Heart left ventricle (tissue), 16 donors: ENCODE results near the gene TAP1. TPM values are rescaled to one million over a fixed set of nuclear protein-coding genes. Genes with fewer than 3 reads are reported as not detected.
"Not testable (repeated sequence)": the region's sequence is repeated elsewhere in the genome, so short reads cannot be mapped to it uniquely, and the experiment has no call there.

Experiments
- ATAC-seq, 4 donors: fragments of 200-7000 bp; cut with Tn5 transposase; one replicate each; pipeline ENCODE4 v1.9.1; 2020 to 2022; ENCODE audit warnings: moderate library complexity in 4 of 4, mild to moderate bottlenecking in 3 of 4, moderate number of reproducible peaks in 1 of 4
- DNase-seq, 5 donors: peaks; one replicate each; pipeline ENCODE4 v3.0.0-alpha.2; 2020
- H3K27ac ChIP-seq, 12 donors: fragments of 200-600 bp; sonication (generic) in 4 of 12; one replicate each; pipeline versions ENCODE4 v1.5.0 to v1.8.0; 2016 to 2022; ENCODE audit warnings: mild to moderate bottlenecking in 2 of 12
- H3K27me3 ChIP-seq, 9 donors: fragments of 200-600 bp; sonication (generic) in 2 of 9; one replicate each; pipeline versions ENCODE4 v1.5.1 to v1.8.0; 2016 to 2022; ENCODE audit warnings: mild to moderate bottlenecking in 3 of 9
- H3K36me3 ChIP-seq, 9 donors: fragments of 200-600 bp; sonication (generic) in 2 of 9; one replicate each; pipeline versions ENCODE4 v1.5.0 to v1.8.0; 2018 to 2022; ENCODE audit warnings: mild to moderate bottlenecking in 2 of 9
- H3K4me1 ChIP-seq, 12 donors: fragments of 200-600 bp; sonication (generic) in 4 of 12; one replicate each; pipeline versions ENCODE4 v1.5.0 to v1.8.0; 2016 to 2022; ENCODE audit warnings: mild to moderate bottlenecking in 3 of 12
- H3K4me3 ChIP-seq, 12 donors: fragments of 200-600 bp; sonication (generic) in 4 of 12; one replicate each; pipeline versions ENCODE4 v1.5.0 to v1.8.0; 2017 to 2022; ENCODE audit warnings: mild to moderate bottlenecking in 9 of 12, moderate library complexity in 4 of 12
- H3K9me3 ChIP-seq, 12 donors: fragments of 200-600 bp; sonication (generic) in 4 of 12; one replicate each; pipeline versions ENCODE4 v1.5.0 to v1.8.0; 2016 to 2022; ENCODE audit warnings: mild to moderate bottlenecking in 1 of 12
- POLR2A ChIP-seq, 2 donors: fragments of 450-650 bp; IDR thresholded peaks; one replicate each; pipeline ENCODE4 v1.6.1; 2017; ENCODE audit warnings: antibody characterized with exemption in 2 of 2, mild to moderate bottlenecking in 2 of 2, moderate library complexity in 2 of 2
- WGBS, 4 donors: extraction: QIAGEN DNeasy Blood & Tissue Kit in 2 of 4; methylation state at CpG; one replicate each; pipeline versions ENCODE4 v1.1.5 to v1.1.7; 2013 to 2018; 5-methylcytosine and 5-hydroxymethylcytosine counted together
- intact Hi-C, 10 donors: fragments of 100-400 bp; cut with DNase I; formaldehyde crosslinking; loops; one replicate each; pipeline versions ENCODE4 v1.11.1 to v1.14.2; 2022
- polyA plus RNA-seq, 2 donors: library from polyadenylated mRNA; stranded (reverse); fragments of 200-250 nt; gene quantifications; one replicate each; pipeline ENCODE4 v1.2.3, GENCODE V29; 2013
- total RNA-seq, 9 donors: library from RNA; depleted of rRNA in 2 of 9; stranded (reverse); fragments of >200 nt in 2 of 9; fragmentation: NEBNext Ultra II Directional in 3 of 9; extraction: Animal tissue kit (Norgen Biotek cat#: 25700) in 3 of 9; gene quantifications; one replicate each; pipeline versions ENCODE4 v1.1.0 to v1.2.4, GENCODE V29; 2016 to 2023
- TF ChIP-seq, protein P1 (sequence below), 12 donors: fragments of 200-600 bp; sonication (generic) in 4 of 12; IDR thresholded peaks; one replicate each; pipeline versions ENCODE4 v1.5.0 to v1.8.0; 2018 to 2022; ENCODE audit warnings: antibody characterized with exemption in 12 of 12, mild to moderate bottlenecking in 5 of 12
- donor health status: ischemic (EF 13 %, LVEDD 7.1; RV severe dilation, severe dysfunction).
- donor health status: healthy with polysubstance abuse.
- donor health status: DM: no; HTN: yes; CAD: no.
- donor health status: DM: no; HTN: no; CAD: no.
- donor health status: ischemic (EF 25% LVEDD 6.9; RV normal size, moderate dysfunction).
- donor health status: ischemic (EF 25% LVEDD 5.7; RV mildly dilated, moderate dysfunction).
- donor health status: healthy.
- donor health status: DM: yes; HTN: yes; CAD: no.
- donor health status: ischemic (EF 35%, LVEDD 5.7; RV mildly dilated, moderate dysfunction).
- donor health status: nonischemic (EF 11% LVEDD 7.7; RV severe dilation, severe dysfunction).
- donor health status: DM: yes; HTN: yes; CAD: no.
- donor health status: PGD.
- donor health status: ischemic (EF 29% LVEDD 5.4; RV normal size, mild dysfunction).
- donor health status: nonischemic (EF 23%, LVEDD 6.1; RV moderate dilation, normal function).

TAP1 gene
- total and polyA plus RNA-seq, 11 donors: 15.1 to 207 (median 21.6) TPM

GRCh38 chr6:32886681-32887383, 33.3 kb upstream of the TAP1 start:
- Histone ChIP-seq H3K9me3 (no peaks in the 10 kb centered on the region), H3K27me3 (no peaks in the 10 kb centered on the region), H3K4me1 (peaks cover 0 to 23% (median 0%) of the 10 kb centered on the region in 12 donors), H3K4me3 (no peak overlapping the region), H3K27ac (peak overlapping the region in 2 of 12 donors; percentile 12 to 60), H3K36me3 (no peaks in the 10 kb centered on the region)
- DNase-seq (no peak), ATAC-seq (no peak)
- intact Hi-C loops: loop anchor here in 9 of 10 donors (1.0 to 5.0 kb wide), 4 partner anchors 45 to 100 kb away; no protein-coding TSS in a partner anchor
- TF ChIP-seq, protein P1, sequence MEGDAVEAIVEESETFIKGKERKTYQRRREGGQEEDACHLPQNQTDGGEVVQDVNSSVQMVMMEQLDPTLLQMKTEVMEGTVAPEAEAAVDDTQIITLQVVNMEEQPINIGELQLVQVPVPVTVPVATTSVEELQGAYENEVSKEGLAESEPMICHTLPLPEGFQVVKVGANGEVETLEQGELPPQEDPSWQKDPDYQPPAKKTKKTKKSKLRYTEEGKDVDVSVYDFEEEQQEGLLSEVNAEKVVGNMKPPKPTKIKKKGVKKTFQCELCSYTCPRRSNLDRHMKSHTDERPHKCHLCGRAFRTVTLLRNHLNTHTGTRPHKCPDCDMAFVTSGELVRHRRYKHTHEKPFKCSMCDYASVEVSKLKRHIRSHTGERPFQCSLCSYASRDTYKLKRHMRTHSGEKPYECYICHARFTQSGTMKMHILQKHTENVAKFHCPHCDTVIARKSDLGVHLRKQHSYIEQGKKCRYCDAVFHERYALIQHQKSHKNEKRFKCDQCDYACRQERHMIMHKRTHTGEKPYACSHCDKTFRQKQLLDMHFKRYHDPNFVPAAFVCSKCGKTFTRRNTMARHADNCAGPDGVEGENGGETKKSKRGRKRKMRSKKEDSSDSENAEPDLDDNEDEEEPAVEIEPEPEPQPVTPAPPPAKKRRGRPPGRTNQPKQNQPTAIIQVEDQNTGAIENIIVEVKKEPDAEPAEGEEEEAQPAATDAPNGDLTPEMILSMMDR (IDR thresholded peaks at IDR 0.05): no peak
- no peak for TF ChIP-seq POLR2A (IDR thresholded peaks at IDR 0.05)
- WGBS, 4 donors: 36 to 56% (median 44%) methylated on average over 3 of the region's 3 CpGs

DNA sequence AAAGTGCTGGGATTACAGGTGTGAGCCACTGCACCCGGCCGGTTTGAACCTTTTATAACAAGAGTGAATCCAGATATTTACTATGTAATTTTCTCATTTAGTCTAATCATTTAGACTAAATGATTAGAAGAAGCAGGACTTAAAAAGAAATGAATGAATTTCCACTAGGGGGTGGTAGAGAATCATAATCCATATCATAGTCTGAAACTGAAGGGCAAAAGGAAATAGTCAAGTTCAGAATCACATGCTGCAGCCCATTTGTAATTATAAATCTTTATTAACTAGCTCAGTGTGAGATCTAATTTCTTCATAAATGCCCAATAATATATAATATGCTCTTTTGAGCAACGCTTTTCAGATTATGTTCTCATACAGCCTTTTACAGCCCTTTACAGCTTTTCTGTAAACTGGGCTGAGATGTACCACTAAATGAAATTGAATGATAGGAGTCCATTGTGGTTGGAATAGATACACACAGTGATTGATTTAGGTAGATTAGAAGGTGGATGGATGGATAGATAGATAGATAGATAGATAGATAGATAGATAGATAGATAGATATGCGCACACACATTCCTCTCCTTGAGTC, 32.3 kb upstream of the TAP1 start:
- intact Hi-C loops: loop anchor here (1.0 to 5.0 kb wide), 5 partner anchors 47 to 363 kb away; no protein-coding TSS in a partner anchor
- no peak overlapping the region for H3K4me3 ChIP-seq
- H3K9me3 ChIP-seq: no peaks in the 10 kb centered on the region
- no peak for DNase-seq
- H3K36me3 ChIP-seq: no peaks in the 10 kb centered on the region
- H3K27ac ChIP-seq: peak overlapping the region in 1 of 12 donors; percentile 60
- no peaks in the 10 kb centered on the region for H3K27me3 ChIP-seq
- TF ChIP-seq POLR2A (IDR thresholded peaks at IDR 0.05): no peak
- TF ChIP-seq, protein P1 (IDR thresholded peaks at IDR 0.05): peak; percentile 53 to 79 (median 68)
- 47 to 55% (median 49%) methylated on average over 4 of the region's 4 CpGs for WGBS, 4 donors
- H3K4me1 ChIP-seq: peaks cover 0 to 23% (median 0%) of the 10 kb centered on the region in 12 donors
- peak; percentile 44 to 63 (median 52) for ATAC-seq

DNA sequence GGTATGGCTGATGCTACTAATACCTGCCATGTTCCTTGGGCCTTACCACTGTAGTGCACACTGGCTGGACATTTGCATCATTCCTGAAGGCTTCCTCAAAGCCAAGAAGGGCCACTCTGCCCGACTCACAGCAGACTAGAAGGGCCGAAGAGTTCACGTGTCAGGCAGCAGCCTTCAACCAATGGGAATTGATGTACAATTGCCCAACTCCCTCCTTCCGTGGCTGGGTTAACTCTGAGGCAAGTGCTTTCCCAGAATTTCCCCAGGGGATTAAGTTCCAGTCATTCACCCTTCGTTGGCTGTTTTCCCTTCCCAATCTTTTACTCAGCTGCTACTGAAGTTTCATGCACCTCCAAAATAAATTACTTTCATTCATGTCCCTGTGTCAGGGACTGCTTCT, 30.3 kb upstream of the TAP1 start:
- WGBS, 4 donors: 13 to 28% (median 23%) methylated on average over 5 of the region's 5 CpGs
- peak in 4 of 5 donors; percentile 24 to 60 (median 53) for DNase-seq
- Histone ChIP-seq H3K9me3 (no peaks in the 10 kb centered on the region), H3K27ac (peak overlapping the region in 1 of 12 donors; percentile 15), H3K4me3 (no peak overlapping the region), H3K4me1 (peaks cover 0 to 23% (median 0%) of the 10 kb centered on the region in 12 donors), H3K36me3 (no peaks in the 10 kb centered on the region), H3K27me3 (peaks cover 0 to 13% (median 0%) of the 10 kb centered on the region in 9 donors)
- intact Hi-C loops: loop anchor here in 3 of 10 donors (2.0 kb wide), 2 partner anchors 101 to 365 kb away; no protein-coding TSS in a partner anchor
- peak; percentile 47 to 87 (median 80) for ATAC-seq
- no peak for TF ChIP-seq POLR2A (IDR thresholded peaks at IDR 0.05)
- TF ChIP-seq, protein P1 (IDR thresholded peaks at IDR 0.05): no peak

DNA sequence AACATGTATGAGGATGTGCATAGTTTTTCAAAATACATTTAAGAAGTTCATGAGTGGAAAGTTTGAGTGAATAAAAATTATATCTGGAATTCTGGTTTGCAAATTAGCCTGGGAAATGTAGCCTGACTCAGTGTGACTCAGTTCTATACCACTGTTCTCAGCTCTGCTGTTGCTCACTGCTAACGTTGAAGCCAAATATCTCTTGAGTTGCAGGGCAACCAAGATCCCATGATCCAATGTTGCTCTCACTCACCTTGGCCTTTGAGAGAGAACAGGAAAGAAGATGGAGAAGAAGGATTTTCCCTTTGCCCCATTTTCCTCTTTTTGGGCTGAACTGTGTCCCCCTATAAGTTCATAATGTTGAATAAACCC, 29.4 kb upstream of the TAP1 start:
- no peak for DNase-seq
- H3K4me3 ChIP-seq: no peak overlapping the region
- H3K9me3 ChIP-seq: no peaks in the 10 kb centered on the region
- intact Hi-C loops: no loop called here
- no peaks in the 10 kb centered on the region for H3K36me3 ChIP-seq
- no peak for ATAC-seq
- H3K27me3 ChIP-seq: peaks cover 0 to 13% (median 0%) of the 10 kb centered on the region in 9 donors
- no peak overlapping the region for H3K27ac ChIP-seq
- 33 to 62% (median 45%) methylated on average over 1 of the region's 1 CpG for WGBS, 4 donors
- peaks cover 0 to 23% (median 0%) of the 10 kb centered on the region in 12 donors for H3K4me1 ChIP-seq
- no peak for TF ChIP-seq POLR2A (IDR thresholded peaks at IDR 0.05)
- TF ChIP-seq, protein P1 (IDR thresholded peaks at IDR 0.05): no peak

DNA sequence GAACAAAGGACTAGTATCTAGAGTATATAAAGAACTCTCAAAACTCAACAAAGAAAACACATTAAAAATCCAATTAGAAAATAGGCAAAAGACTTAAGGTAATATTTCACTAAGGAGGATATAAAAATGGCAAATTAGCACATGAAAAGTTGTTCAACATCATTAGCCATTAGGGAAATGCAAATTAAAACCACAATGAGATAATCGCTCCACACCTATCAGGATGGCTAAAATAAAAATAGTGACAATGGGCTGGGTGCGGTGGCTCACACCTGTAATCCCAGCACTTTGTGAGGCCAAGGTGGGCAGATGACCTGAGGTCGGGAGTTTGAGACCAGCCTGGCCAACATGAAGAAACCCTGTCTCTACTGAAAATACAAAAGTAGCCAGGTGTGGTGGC, 27.5 kb upstream of the TAP1 start:
- 73 to 96% (median 80%) methylated on average over 3 of the region's 3 CpGs for WGBS, 4 donors
- H3K27me3 ChIP-seq: peaks cover 0 to 13% (median 0%) of the 10 kb centered on the region in 9 donors
- DNase-seq, H3K4me3 ChIP-seq, ATAC-seq, H3K27ac ChIP-seq, H3K36me3 ChIP-seq, intact Hi-C loops, H3K9me3 ChIP-seq: not testable (repeated sequence)
- peaks cover 0 to 16% (median 0%) of the 10 kb centered on the region in 12 donors for H3K4me1 ChIP-seq
